ENCODE data around the gene HTRA3. TPM values are rescaled to one million over a fixed set of nuclear protein-coding genes. Genes with fewer than 3 reads are reported as not detected.

The HTRA3 gene
- total and polyA plus RNA-seq, 2 of the 8 experiments (the other 6 are each of a cell fraction or from before 2014, with no cell fraction given): 3.2 to 5.8 TPM

DNA sequence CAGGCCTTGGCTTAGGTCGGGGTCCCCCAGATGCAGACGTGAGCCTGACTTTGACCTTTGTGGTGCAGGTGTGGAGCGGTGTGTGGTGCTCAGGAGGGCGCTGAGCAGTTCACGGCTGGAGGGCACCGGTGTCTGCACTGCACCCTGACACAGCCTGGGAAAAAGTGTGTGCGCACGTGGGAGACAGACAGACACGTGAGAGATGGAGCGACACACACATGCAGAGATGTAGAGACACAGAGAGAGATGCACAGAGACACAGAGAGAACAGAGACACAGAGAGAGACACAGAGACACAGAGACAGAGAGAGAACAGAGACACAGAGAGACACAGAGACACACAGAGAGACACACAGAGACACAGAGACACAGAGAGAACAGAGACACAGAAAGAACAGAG lies 6.2 kb upstream of the HTRA3 start (continued):
- TF ChIP-seq, protein P1, sequence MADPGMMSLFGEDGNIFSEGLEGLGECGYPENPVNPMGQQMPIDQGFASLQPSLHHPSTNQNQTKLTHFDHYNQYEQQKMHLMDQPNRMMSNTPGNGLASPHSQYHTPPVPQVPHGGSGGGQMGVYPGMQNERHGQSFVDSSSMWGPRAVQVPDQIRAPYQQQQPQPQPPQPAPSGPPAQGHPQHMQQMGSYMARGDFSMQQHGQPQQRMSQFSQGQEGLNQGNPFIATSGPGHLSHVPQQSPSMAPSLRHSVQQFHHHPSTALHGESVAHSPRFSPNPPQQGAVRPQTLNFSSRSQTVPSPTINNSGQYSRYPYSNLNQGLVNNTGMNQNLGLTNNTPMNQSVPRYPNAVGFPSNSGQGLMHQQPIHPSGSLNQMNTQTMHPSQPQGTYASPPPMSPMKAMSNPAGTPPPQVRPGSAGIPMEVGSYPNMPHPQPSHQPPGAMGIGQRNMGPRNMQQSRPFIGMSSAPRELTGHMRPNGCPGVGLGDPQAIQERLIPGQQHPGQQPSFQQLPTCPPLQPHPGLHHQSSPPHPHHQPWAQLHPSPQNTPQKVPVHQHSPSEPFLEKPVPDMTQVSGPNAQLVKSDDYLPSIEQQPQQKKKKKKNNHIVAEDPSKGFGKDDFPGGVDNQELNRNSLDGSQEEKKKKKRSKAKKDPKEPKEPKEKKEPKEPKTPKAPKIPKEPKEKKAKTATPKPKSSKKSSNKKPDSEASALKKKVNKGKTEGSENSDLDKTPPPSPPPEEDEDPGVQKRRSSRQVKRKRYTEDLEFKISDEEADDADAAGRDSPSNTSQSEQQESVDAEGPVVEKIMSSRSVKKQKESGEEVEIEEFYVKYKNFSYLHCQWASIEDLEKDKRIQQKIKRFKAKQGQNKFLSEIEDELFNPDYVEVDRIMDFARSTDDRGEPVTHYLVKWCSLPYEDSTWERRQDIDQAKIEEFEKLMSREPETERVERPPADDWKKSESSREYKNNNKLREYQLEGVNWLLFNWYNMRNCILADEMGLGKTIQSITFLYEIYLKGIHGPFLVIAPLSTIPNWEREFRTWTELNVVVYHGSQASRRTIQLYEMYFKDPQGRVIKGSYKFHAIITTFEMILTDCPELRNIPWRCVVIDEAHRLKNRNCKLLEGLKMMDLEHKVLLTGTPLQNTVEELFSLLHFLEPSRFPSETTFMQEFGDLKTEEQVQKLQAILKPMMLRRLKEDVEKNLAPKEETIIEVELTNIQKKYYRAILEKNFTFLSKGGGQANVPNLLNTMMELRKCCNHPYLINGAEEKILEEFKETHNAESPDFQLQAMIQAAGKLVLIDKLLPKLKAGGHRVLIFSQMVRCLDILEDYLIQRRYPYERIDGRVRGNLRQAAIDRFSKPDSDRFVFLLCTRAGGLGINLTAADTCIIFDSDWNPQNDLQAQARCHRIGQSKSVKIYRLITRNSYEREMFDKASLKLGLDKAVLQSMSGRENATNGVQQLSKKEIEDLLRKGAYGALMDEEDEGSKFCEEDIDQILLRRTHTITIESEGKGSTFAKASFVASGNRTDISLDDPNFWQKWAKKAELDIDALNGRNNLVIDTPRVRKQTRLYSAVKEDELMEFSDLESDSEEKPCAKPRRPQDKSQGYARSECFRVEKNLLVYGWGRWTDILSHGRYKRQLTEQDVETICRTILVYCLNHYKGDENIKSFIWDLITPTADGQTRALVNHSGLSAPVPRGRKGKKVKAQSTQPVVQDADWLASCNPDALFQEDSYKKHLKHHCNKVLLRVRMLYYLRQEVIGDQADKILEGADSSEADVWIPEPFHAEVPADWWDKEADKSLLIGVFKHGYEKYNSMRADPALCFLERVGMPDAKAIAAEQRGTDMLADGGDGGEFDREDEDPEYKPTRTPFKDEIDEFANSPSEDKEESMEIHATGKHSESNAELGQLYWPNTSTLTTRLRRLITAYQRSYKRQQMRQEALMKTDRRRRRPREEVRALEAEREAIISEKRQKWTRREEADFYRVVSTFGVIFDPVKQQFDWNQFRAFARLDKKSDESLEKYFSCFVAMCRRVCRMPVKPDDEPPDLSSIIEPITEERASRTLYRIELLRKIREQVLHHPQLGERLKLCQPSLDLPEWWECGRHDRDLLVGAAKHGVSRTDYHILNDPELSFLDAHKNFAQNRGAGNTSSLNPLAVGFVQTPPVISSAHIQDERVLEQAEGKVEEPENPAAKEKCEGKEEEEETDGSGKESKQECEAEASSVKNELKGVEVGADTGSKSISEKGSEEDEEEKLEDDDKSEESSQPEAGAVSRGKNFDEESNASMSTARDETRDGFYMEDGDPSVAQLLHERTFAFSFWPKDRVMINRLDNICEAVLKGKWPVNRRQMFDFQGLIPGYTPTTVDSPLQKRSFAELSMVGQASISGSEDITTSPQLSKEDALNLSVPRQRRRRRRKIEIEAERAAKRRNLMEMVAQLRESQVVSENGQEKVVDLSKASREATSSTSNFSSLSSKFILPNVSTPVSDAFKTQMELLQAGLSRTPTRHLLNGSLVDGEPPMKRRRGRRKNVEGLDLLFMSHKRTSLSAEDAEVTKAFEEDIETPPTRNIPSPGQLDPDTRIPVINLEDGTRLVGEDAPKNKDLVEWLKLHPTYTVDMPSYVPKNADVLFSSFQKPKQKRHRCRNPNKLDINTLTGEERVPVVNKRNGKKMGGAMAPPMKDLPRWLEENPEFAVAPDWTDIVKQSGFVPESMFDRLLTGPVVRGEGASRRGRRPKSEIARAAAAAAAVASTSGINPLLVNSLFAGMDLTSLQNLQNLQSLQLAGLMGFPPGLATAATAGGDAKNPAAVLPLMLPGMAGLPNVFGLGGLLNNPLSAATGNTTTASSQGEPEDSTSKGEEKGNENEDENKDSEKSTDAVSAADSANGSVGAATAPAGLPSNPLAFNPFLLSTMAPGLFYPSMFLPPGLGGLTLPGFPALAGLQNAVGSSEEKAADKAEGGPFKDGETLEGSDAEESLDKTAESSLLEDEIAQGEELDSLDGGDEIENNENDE (IDR thresholded peaks at IDR 0.05; ENCODE audit: insufficient replicate concordance, low read length): no peak
- TF ChIP-seq EZH2 (IDR thresholded peaks at IDR 0.05; ENCODE audit: low read depth, low read length, severe bottlenecking) (no peak), CREB1 (IDR thresholded peaks at IDR 0.05) (no peak)
- TF ChIP-seq, protein P2, sequence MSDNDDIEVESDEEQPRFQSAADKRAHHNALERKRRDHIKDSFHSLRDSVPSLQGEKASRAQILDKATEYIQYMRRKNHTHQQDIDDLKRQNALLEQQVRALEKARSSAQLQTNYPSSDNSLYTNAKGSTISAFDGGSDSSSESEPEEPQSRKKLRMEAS (IDR thresholded peaks at IDR 0.05): no peak
- TF ChIP-seq, protein P3, sequence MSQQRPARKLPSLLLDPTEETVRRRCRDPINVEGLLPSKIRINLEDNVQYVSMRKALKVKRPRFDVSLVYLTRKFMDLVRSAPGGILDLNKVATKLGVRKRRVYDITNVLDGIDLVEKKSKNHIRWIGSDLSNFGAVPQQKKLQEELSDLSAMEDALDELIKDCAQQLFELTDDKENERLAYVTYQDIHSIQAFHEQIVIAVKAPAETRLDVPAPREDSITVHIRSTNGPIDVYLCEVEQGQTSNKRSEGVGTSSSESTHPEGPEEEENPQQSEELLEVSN (IDR thresholded peaks at IDR 0.05): no peak

Data from H1 (cell line).